Testis (tissue), 3 donors: Measurements from ENCODE around the gene CCDC85A. TPM values are rescaled to one million over a fixed set of nuclear protein-coding genes. Genes with fewer than 3 reads are reported as not detected.

Experiments
- DNase-seq: peaks from one replicate; pipeline ENCODE4 v3.0.0-alpha.2; 2019
- H3K27ac ChIP-seq, 2 donors: fragments of 200-600 bp; sonication (generic); one replicate each; pipeline ENCODE4 v1.5.1; 2019
- H3K27me3 ChIP-seq: fragments of 200-600 bp; sonication (generic); one replicate; pipeline ENCODE4 v1.5.1; 2019
- H3K36me3 ChIP-seq: fragments of 200-600 bp; sonication (generic); one replicate; pipeline ENCODE4 v1.5.1; 2017; ENCODE audit warnings: low read depth; ENCODE audit errors: missing control alignments
- H3K4me1 ChIP-seq: fragments of 200-600 bp; sonication (generic); one replicate; pipeline ENCODE4 v1.5.1; 2019
- H3K4me3 ChIP-seq, 2 donors: fragments of 200-600 bp; sonication (generic); one replicate each; pipeline ENCODE4 v1.5.1; 2017 to 2019
- H3K9me3 ChIP-seq: fragments of 200-600 bp; sonication (generic); one replicate; pipeline ENCODE4 v1.5.1; 2017
- POLR2A ChIP-seq: fragments of 450-650 bp; IDR thresholded peaks from one replicate; pipeline ENCODE4 v1.6.1; 2017; ENCODE audit warnings: antibody characterized with exemption, mild to moderate bottlenecking, moderate library complexity
- WGBS, 2 donors: methylation state at CpG; one replicate each; pipeline ENCODE4 v1.1.5; 2018; 5-methylcytosine and 5-hydroxymethylcytosine counted together
- intact Hi-C: fragments of 100-400 bp; cut with DNase I; formaldehyde crosslinking; loops from one replicate; pipeline ENCODE4 v1.15.1; 2023; ENCODE audit warnings: low total_unique reads
- polyA plus RNA-seq: library from polyadenylated mRNA; stranded (reverse); fragments of 350-450 nt; fragmentation: Illumina TruSeq; extraction: RNeasy Lipid Tissue Mini Kit (QIAGEN cat#74804); gene quantifications from one replicate; pipeline ENCODE4 v1.2.3, GENCODE V29; 2014; ENCODE audit warnings: low read depth, low replicate concordance; ENCODE audit not compliant: insufficient read depth
- total RNA-seq, 2 donors: library from RNA; depleted of rRNA; stranded (reverse); fragments of >200 nt; gene quantifications; one replicate each; pipeline ENCODE4 v1.2.3, GENCODE V29; 2016
- TF ChIP-seq, protein P1 (sequence below), 3 experiments: fragments of 450-650 bp in 2 of 3; fragments of 200-600 bp in 1 of 3; sonication (generic) in 1 of 3; IDR thresholded peaks; one replicate each; pipeline ENCODE4 v1.5.1; 2016 to 2019; ENCODE audit warnings: antibody characterized with exemption in 3 of 3, mild to moderate bottlenecking in 2 of 3, moderate library complexity in 1 of 3

Gene CCDC85A
- total and polyA plus RNA-seq, 3 donors from 2014 or later: 0.61 to 3.9 (median 2.9) TPM

GRCh38 chr2:56240210-56240609 is 56.4 kb downstream of the CCDC85A start:
- no peak overlapping the region for H3K4me3 ChIP-seq
- H3K36me3 ChIP-seq: no peaks in the 10 kb centered on the region
- DNase-seq: no peak
- H3K9me3 ChIP-seq: no peaks in the 10 kb centered on the region
- H3K4me1 ChIP-seq: no peaks in the 10 kb centered on the region
- no peaks in the 10 kb centered on the region for H3K27me3 ChIP-seq
- intact Hi-C loops: no loop called here
- H3K27ac ChIP-seq: no peak overlapping the region
- 94 to 95% methylated on average over 5 of the region's 5 CpGs for WGBS, 2 donors
- no peak for TF ChIP-seq POLR2A
- TF ChIP-seq, protein P1, sequence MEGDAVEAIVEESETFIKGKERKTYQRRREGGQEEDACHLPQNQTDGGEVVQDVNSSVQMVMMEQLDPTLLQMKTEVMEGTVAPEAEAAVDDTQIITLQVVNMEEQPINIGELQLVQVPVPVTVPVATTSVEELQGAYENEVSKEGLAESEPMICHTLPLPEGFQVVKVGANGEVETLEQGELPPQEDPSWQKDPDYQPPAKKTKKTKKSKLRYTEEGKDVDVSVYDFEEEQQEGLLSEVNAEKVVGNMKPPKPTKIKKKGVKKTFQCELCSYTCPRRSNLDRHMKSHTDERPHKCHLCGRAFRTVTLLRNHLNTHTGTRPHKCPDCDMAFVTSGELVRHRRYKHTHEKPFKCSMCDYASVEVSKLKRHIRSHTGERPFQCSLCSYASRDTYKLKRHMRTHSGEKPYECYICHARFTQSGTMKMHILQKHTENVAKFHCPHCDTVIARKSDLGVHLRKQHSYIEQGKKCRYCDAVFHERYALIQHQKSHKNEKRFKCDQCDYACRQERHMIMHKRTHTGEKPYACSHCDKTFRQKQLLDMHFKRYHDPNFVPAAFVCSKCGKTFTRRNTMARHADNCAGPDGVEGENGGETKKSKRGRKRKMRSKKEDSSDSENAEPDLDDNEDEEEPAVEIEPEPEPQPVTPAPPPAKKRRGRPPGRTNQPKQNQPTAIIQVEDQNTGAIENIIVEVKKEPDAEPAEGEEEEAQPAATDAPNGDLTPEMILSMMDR (IDR thresholded peaks at IDR 0.05): no peak

- intact Hi-C loops: no loop called here
- no peak for DNase-seq
- Histone ChIP-seq H3K27ac (no peak overlapping the region), H3K9me3 (no peaks in the 10 kb centered on the region), H3K36me3 (no peaks in the 10 kb centered on the region), H3K4me1 (no peaks in the 10 kb centered on the region), H3K4me3 (no peak overlapping the region), H3K27me3 (no peaks in the 10 kb centered on the region)
- TF ChIP-seq, protein P1 (IDR thresholded peaks at IDR 0.05): no peak
- TF ChIP-seq POLR2A: no peak
- 56% methylated on average over 1 of the region's 1 CpG; no CpG with 5 or more reads in 1 of the 2 donors for WGBS, 2 donors
These were observed 60.7 kb downstream of the CCDC85A start for GRCh38 chr2:56244506-56244905.

DNA sequence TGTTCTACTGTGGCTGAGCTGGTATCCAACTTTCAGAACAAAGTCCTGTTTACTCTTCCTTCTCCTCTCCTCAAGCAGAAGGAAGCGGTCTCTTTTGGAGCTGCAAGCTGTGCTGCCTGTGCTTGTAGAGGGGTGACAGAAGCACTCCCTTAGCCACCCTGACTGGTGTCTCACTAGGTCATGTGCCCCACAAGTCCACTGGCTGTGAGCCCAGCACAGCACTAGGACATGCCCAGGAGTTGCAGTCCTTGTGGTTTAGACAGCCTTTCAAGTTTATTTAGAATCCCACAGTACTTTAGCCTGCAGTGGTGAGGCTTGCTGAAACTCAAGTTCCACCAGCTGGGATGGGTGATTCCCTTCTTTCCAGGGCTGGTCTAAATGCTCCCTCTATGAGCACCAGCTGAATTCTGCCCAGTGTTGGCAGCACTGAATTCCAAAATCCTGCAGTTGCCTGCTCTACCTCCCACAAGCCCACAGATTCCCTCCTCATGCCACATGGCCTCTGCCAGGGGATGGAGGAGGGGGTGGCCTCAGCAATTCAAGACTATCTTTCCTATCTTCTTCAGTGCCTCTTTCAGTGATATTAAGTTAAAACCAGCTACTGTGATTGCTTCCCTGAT is 61.2 kb downstream of the CCDC85A start:
- DNase-seq: no peak
- intact Hi-C loops: no loop called here
- no peaks in the 10 kb centered on the region for H3K36me3 ChIP-seq
- H3K9me3 ChIP-seq: no peaks in the 10 kb centered on the region
- H3K4me3 ChIP-seq: no peak overlapping the region
- no peaks in the 10 kb centered on the region for H3K27me3 ChIP-seq
- H3K4me1 ChIP-seq: no peaks in the 10 kb centered on the region
- H3K27ac ChIP-seq: no peak overlapping the region
- TF ChIP-seq, protein P1 (IDR thresholded peaks at IDR 0.05): no peak
- no peak for TF ChIP-seq POLR2A
- 94 to 100% methylated on average over 1 of the region's 1 CpG for WGBS, 2 donors

- TF ChIP-seq, protein P1 (IDR thresholded peaks at IDR 0.05): no peak
- no peak for TF ChIP-seq POLR2A
- H3K4me3 ChIP-seq: no peak overlapping the region
- H3K9me3 ChIP-seq: no peaks in the 10 kb centered on the region
- 68 to 73% methylated on average over 5 of the region's 5 CpGs for WGBS, 2 donors
- H3K27me3 ChIP-seq: no peaks in the 10 kb centered on the region
- no peak for DNase-seq
- peaks cover 4% of the 10 kb centered on the region for H3K4me1 ChIP-seq
- no peak overlapping the region for H3K27ac ChIP-seq
- no peaks in the 10 kb centered on the region for H3K36me3 ChIP-seq
- intact Hi-C loops: no loop called here
These were observed 65.4 kb downstream of the CCDC85A start for GRCh38 chr2:56248965-56249742.
